ENCODE data around the gene ATXN3L. TPM values are rescaled to one million over a fixed set of nuclear protein-coding genes. Genes with fewer than 3 reads are reported as not detected.

The ATXN3L gene
- total RNA-seq, 1 experiment from 2014 or later, result not detected

DNA sequence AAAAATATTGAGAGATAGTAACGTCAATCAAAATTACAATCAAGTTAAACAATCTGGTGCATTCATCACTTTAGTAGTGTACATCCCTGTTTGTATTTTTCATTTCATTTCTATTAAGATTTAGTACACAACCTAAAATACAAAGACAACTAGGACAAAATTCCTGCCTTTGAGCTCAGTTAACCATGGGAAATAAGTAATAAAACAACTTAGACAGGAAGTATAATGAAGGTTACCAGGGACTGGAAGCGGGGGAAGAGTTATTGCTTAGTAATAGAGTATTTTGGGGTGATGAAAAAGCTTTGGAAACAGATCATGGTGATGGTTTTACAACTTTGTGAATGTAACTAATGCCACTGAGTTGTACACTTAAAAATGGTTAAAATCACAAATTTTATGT lies 25.6 kb upstream of the ATXN3L start:
- Histone ChIP-seq H3K4me3 (ENCODE audit: low read depth, low read length, poor library complexity, severe bottlenecking) (no peak overlapping the region), H3K27me3 (replicated peaks; ENCODE audit: insufficient read depth, low read depth, low read length, poor library complexity) (no peaks in the 10 kb centered on the region), H3K36me3 (ENCODE audit: insufficient read depth, low read length, poor library complexity, severe bottlenecking) (no peaks in the 10 kb centered on the region), H3K27ac (ENCODE audit: low read depth, low read length, poor library complexity, severe bottlenecking) (no peak overlapping the region), H3K4me1 (ENCODE audit: insufficient read depth, low read length, poor library complexity, severe bottlenecking) (no peaks in the 10 kb centered on the region), H3K9me3 (ENCODE audit: low read depth, low read length, poor library complexity, severe bottlenecking) (no peaks in the 10 kb centered on the region)
- ChIA-PET CTCF (no interaction called here), POLR2A (ENCODE audit: low non-redundant PET) (no interaction called here)
- DNase-seq (ENCODE audit: low spot score), result no peak
- intact Hi-C loops (cut with micrococcal nuclease; ENCODE audit: unreplicated experiment), result loop anchor here (10.0 kb wide), 1 partner anchor 401 kb away; no protein-coding TSS in a partner anchor
- TF ChIP-seq, protein P1, sequence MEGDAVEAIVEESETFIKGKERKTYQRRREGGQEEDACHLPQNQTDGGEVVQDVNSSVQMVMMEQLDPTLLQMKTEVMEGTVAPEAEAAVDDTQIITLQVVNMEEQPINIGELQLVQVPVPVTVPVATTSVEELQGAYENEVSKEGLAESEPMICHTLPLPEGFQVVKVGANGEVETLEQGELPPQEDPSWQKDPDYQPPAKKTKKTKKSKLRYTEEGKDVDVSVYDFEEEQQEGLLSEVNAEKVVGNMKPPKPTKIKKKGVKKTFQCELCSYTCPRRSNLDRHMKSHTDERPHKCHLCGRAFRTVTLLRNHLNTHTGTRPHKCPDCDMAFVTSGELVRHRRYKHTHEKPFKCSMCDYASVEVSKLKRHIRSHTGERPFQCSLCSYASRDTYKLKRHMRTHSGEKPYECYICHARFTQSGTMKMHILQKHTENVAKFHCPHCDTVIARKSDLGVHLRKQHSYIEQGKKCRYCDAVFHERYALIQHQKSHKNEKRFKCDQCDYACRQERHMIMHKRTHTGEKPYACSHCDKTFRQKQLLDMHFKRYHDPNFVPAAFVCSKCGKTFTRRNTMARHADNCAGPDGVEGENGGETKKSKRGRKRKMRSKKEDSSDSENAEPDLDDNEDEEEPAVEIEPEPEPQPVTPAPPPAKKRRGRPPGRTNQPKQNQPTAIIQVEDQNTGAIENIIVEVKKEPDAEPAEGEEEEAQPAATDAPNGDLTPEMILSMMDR (conservative IDR thresholded peaks at IDR 0.05; ENCODE audit: low read depth, low read length), result no peak
- TF ChIP-seq EZH2 (IDR thresholded peaks at IDR 0.05; ENCODE audit: borderline replicate concordance, low read depth, low read length, poor library complexity, severe bottlenecking), result no peak
- no TSS peak for BruUV-seq (replicated peaks)

DNA sequence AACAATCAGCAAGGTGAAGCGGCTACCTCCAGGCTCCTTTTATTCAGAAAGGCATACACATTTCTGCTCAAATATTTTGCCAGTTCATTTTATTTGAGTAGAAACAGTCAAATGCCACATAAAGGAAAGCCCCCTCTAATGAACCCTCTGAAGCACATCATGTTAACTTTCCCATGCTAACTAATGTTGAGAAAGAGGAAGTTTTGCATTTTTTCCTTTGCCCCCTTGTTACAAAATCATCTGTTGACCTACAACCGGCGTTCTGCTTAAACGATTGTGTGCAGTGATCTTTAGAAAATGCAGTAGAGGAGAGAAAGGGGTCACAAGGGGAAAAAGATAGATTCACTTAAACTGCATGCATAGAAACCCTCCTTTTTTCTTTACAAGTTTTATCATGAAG lies 25.2 kb upstream of the ATXN3L start:
- H3K27me3 ChIP-seq (replicated peaks; ENCODE audit: insufficient read depth, low read depth, low read length, poor library complexity), result no peaks in the 10 kb centered on the region
- intact Hi-C loops (cut with micrococcal nuclease; ENCODE audit: unreplicated experiment), result loop anchor here (10.0 kb wide), 1 partner anchor 400 kb away; no protein-coding TSS in a partner anchor
- no peaks in the 10 kb centered on the region for H3K36me3 ChIP-seq (ENCODE audit: insufficient read depth, low read length, poor library complexity, severe bottlenecking)
- no peaks in the 10 kb centered on the region for H3K4me1 ChIP-seq (ENCODE audit: insufficient read depth, low read length, poor library complexity, severe bottlenecking)
- no peaks in the 10 kb centered on the region for H3K9me3 ChIP-seq (ENCODE audit: low read depth, low read length, poor library complexity, severe bottlenecking)
- no TSS peak for BruUV-seq (replicated peaks)
- ChIA-PET CTCF (no interaction called here), POLR2A (ENCODE audit: low non-redundant PET) (no interaction called here)
- DNase-seq (ENCODE audit: low spot score), result no peak
- TF ChIP-seq, protein P1 (conservative IDR thresholded peaks at IDR 0.05; ENCODE audit: low read depth, low read length), result no peak
- TF ChIP-seq EZH2 (IDR thresholded peaks at IDR 0.05; ENCODE audit: borderline replicate concordance, low read depth, low read length, poor library complexity, severe bottlenecking), result no peak
- H3K4me3 ChIP-seq (ENCODE audit: low read depth, low read length, poor library complexity, severe bottlenecking), result no peak overlapping the region
- no peak overlapping the region for H3K27ac ChIP-seq (ENCODE audit: low read depth, low read length, poor library complexity, severe bottlenecking)

DNA sequence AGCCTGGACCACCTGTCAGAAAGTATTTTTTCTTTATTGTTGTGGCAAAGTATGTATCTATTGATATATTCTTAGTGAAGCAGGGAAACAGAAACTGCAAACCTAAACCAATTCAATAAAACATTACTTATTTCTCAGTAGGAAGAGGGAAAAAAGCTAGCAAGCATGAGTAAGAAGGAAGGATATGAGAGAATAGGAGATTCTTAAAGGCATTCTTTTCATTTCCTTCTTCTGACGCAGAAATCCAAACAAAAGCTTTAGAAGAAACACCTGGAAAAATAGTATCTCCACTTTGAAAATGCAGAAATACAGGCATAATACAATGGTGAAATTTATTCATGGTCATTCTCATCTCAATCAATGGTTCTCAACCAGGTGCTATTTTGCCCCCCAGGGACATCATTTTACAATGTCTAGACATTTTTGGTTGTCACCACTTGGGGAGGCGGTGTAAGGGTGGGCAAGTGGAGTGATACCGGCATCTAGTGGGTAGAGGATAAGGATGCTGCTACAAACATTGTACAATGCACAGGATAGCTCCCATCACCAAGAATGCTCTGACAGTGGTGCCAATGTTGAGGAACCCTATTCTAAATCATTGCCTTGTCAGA lies 21.7 kb upstream of the ATXN3L start:
- H3K27me3 ChIP-seq (replicated peaks; ENCODE audit: insufficient read depth, low read depth, low read length, poor library complexity), result no peaks in the 10 kb centered on the region
- no peak for DNase-seq (ENCODE audit: low spot score)
- no peaks in the 10 kb centered on the region for H3K4me1 ChIP-seq (ENCODE audit: insufficient read depth, low read length, poor library complexity, severe bottlenecking)
- CTCF ChIA-PET, result no interaction called here
- H3K9me3 ChIP-seq (ENCODE audit: low read depth, low read length, poor library complexity, severe bottlenecking), result no peaks in the 10 kb centered on the region
- intact Hi-C loops (cut with micrococcal nuclease; ENCODE audit: unreplicated experiment), result loop anchor here (10.0 kb wide), 1 partner anchor 397 kb away; no protein-coding TSS in a partner anchor
- H3K36me3 ChIP-seq (ENCODE audit: insufficient read depth, low read length, poor library complexity, severe bottlenecking), result no peaks in the 10 kb centered on the region
- no peak overlapping the region for H3K27ac ChIP-seq (ENCODE audit: low read depth, low read length, poor library complexity, severe bottlenecking)
- TF ChIP-seq, protein P1 (conservative IDR thresholded peaks at IDR 0.05; ENCODE audit: low read depth, low read length), result no peak
- TF ChIP-seq EZH2 (IDR thresholded peaks at IDR 0.05; ENCODE audit: borderline replicate concordance, low read depth, low read length, poor library complexity, severe bottlenecking), result no peak
- no TSS peak for BruUV-seq (replicated peaks)
- H3K4me3 ChIP-seq (ENCODE audit: low read depth, low read length, poor library complexity, severe bottlenecking), result no peak overlapping the region
- POLR2A ChIA-PET (ENCODE audit: low non-redundant PET), result interaction anchor here (0.7 kb wide), 1 partner anchor 353 kb away, joined by 6 read pairs; no protein-coding TSS in a partner anchor

All from A673 (cell line).